Neutrophil (primary cell): ENCODE data around the gene CNGA3.

Experiments used
- H3K27ac ChIP-seq: fragments of 200-600 bp; sonication (generic); 2 replicates; pipeline ENCODE4 v1.5.1; 2016; ENCODE audit warnings: mild to moderate bottlenecking, moderate library complexity
- H3K27me3 ChIP-seq: fragments of 200-600 bp; sonication (generic); 2 replicates; pipeline ENCODE4 v1.6.0; 2016; ENCODE audit warnings: mild to moderate bottlenecking
- H3K36me3 ChIP-seq: fragments of 200-600 bp; sonication (generic); 2 replicates; pipeline ENCODE4 v1.5.1; 2017
- H3K4me1 ChIP-seq, 2 experiments: fragments of 200-600 bp in 1 of 2; sonication (generic) in 1 of 2; 1 replicate in 1 of 2; 2 replicates in 1 of 2; pipeline versions ENCODE4 v1.5.1 to v1.6.1; 2013 to 2016; ENCODE audit warnings: low read depth in 1 of 2, low read length in 1 of 2, mild to moderate bottlenecking in 1 of 2, moderate library complexity in 1 of 2; ENCODE audit not compliant: control insufficient read depth in 1 of 2, insufficient read depth in 1 of 2
- H3K4me3 ChIP-seq, 2 experiments: fragments of 200-600 bp in 1 of 2; sonication (generic) in 1 of 2; 1 replicate in 1 of 2; 2 replicates in 1 of 2; pipeline ENCODE4 v1.5.1; 2013 to 2016; ENCODE audit warnings: low read depth in 1 of 2, low read length in 1 of 2, mild to moderate bottlenecking in 1 of 2, moderate library complexity in 1 of 2
- H3K9me3 ChIP-seq: fragments of 200-600 bp; sonication (generic); 2 replicates; pipeline ENCODE4 v1.5.1; 2016
- TF ChIP-seq, protein P1 (sequence below): fragments of 200-600 bp; sonication (generic); IDR thresholded peaks from 2 replicates; pipeline ENCODE4 v1.5.1; 2016; ENCODE audit warnings: antibody characterized with exemption

CNGA3 gene

DNA sequence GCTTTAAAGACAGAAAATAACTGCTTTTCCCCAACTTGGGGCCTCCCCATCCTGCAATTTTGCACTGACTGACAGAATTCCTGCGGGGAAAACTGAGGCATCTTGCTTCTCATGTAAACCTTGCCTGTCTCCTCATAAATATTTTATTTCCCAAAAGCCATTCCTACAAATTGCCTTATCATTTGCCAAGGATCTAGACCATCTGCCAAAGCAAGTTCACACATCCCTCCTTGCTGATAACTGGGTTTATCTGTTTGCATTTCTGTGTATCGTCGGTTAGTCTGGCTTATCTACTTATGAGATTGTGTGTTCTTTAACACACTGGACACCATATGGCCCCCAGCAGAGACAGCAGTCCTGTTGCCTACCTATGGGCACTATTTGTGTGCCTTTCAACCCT is 3.0 kb upstream of the CNGA3 start:
- H3K4me1 ChIP-seq = no peaks in the 10 kb centered on the region
- H3K36me3 ChIP-seq = no peaks in the 10 kb centered on the region
- TF ChIP-seq, protein P1, sequence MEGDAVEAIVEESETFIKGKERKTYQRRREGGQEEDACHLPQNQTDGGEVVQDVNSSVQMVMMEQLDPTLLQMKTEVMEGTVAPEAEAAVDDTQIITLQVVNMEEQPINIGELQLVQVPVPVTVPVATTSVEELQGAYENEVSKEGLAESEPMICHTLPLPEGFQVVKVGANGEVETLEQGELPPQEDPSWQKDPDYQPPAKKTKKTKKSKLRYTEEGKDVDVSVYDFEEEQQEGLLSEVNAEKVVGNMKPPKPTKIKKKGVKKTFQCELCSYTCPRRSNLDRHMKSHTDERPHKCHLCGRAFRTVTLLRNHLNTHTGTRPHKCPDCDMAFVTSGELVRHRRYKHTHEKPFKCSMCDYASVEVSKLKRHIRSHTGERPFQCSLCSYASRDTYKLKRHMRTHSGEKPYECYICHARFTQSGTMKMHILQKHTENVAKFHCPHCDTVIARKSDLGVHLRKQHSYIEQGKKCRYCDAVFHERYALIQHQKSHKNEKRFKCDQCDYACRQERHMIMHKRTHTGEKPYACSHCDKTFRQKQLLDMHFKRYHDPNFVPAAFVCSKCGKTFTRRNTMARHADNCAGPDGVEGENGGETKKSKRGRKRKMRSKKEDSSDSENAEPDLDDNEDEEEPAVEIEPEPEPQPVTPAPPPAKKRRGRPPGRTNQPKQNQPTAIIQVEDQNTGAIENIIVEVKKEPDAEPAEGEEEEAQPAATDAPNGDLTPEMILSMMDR = no peak
- no peaks in the 10 kb centered on the region for H3K9me3 ChIP-seq
- H3K4me3 ChIP-seq = no peak overlapping the region
- peaks cover 74% of the 10 kb centered on the region for H3K27me3 ChIP-seq
- no peak overlapping the region for H3K27ac ChIP-seq

- no peaks in the 10 kb centered on the region for H3K9me3 ChIP-seq
- TF ChIP-seq, protein P1 = no peak
- no peaks in the 10 kb centered on the region for H3K4me1 ChIP-seq
- peaks cover 100% of the 10 kb centered on the region for H3K27me3 ChIP-seq
- H3K36me3 ChIP-seq = no peaks in the 10 kb centered on the region
- no peak overlapping the region for H3K27ac ChIP-seq
- H3K4me3 ChIP-seq = no peak overlapping the region
Measured at GRCh38 chr2:98347298-98348065, 1.2 kb downstream of the CNGA3 start.

GRCh38 chr2:98348066-98348561 is 1.9 kb downstream of the CNGA3 start:
- H3K36me3 ChIP-seq = no peaks in the 10 kb centered on the region
- H3K27me3 ChIP-seq = peaks cover 100% of the 10 kb centered on the region
- no peak overlapping the region for H3K4me3 ChIP-seq
- no peaks in the 10 kb centered on the region for H3K9me3 ChIP-seq
- no peak overlapping the region for H3K27ac ChIP-seq
- H3K4me1 ChIP-seq = no peaks in the 10 kb centered on the region
- TF ChIP-seq, protein P1 = no peak

GRCh38 chr2:98350411-98350810 is 4.2 kb downstream of the CNGA3 start:
- H3K27me3 ChIP-seq = peaks cover 99% of the 10 kb centered on the region

DNA sequence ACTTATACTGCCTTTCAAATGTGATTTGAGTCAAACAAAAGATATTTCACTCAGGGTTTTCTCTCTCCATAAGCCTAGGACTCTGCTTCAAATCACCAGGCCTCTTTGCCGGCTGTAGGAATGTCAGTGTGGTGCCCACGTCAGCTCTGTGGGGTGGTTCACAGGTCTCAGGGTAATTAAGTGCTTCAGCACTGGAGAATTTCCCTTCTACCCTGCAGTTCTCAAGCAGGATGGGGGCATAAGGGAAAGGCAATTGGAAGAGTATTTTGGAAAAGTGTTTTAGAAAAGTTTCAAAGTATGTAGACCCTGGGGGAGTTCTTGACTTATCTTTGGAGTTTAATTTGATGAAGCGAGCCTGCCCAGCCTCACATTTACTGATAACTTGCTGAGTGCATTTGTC is 9.6 kb downstream of the CNGA3 start:
- TF ChIP-seq, protein P1 = no peak
- Histone ChIP-seq H3K4me1 (no peaks in the 10 kb centered on the region), H3K9me3 (no peaks in the 10 kb centered on the region), H3K36me3 (no peaks in the 10 kb centered on the region), H3K27ac (no peak overlapping the region), H3K4me3 (no peak overlapping the region), H3K27me3 (peaks cover 81% of the 10 kb centered on the region)

More at GRCh38 chr2:98350411-98350810, 4.2 kb downstream of the CNGA3 start:
- H3K27ac ChIP-seq = no peak overlapping the region
- H3K4me3 ChIP-seq = no peak overlapping the region
- no peaks in the 10 kb centered on the region for H3K36me3 ChIP-seq
- TF ChIP-seq, protein P1 = no peak
- no peaks in the 10 kb centered on the region for H3K4me1 ChIP-seq
- H3K9me3 ChIP-seq = no peaks in the 10 kb centered on the region
